Breast epithelium (tissue), 3 donors: ENCODE results near the gene NRP1.

Experiments
- CTCF ChIP-seq, 3 donors: fragments of 450-650 bp; IDR thresholded peaks; one replicate each; pipeline ENCODE4 v1.5.1; 2016 to 2017; ENCODE audit warnings: antibody characterized with exemption in 3 of 3, mild to moderate bottlenecking in 3 of 3, moderate library complexity in 3 of 3
- POLR2AphosphoS5 ChIP-seq, 3 donors: sonication (generic); formaldehyde crosslinking; IDR thresholded peaks; one replicate each; pipeline ENCODE4 v1.6.1; 2017; ENCODE audit warnings: antibody characterized with exemption in 3 of 3

- no peak for TF ChIP-seq CTCF (IDR thresholded peaks at IDR 0.05)
- TF ChIP-seq POLR2AphosphoS5 (IDR thresholded peaks at IDR 0.05), result no peak
Measured at GRCh38 chr10:33323721-33324120, 10.7 kb downstream of the NRP1 start.
